HG02623 (cell line): ENCODE data around the gene DPYD.

Source experiments
- ATAC-seq: cut with Tn5 transposase; IDR thresholded peaks from one replicate; pipeline ENCODE4 v1.9.1; 2021; ENCODE audit warnings: moderate library complexity; ENCODE audit not compliant: unreplicated experiment

DPYD gene

GRCh38 chr1:97907886-97908285 lies 12.9 kb downstream of the DPYD start:
- no peak for ATAC-seq

DNA sequence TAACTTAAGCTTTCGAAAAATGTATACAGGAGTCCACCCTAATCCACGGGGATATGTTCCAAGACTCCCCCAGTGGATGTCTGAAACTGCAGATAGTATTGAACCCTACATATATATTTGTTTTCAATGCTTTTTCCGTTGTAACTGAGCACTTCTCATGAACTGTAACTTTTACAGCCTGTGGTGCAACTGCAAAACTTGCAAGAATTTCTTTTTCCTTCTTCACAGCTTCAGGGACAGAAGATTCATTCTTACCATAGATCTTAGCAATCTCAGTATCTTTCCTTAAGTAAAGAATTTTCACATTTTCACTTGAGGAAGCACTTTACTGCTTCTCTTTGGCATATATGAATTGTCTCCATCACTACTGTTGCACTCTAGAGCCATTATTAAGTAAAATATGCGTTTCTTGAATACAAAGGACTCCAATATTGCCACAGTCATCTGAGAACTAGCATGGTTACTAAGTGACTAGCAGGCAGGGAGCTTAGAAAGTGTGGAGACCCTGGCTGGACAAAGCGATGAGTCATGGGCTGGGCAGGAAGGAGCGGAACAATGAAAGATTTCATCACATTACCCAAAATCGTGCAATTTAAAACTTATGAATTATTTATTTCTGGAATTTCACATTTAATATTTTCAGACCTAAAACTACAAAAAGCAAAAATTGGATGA lies 14.1 kb downstream of the DPYD start:
- no peak for ATAC-seq

GRCh38 chr1:97905141-97905940 lies 15.5 kb downstream of the DPYD start:
- no peak for ATAC-seq

DNA sequence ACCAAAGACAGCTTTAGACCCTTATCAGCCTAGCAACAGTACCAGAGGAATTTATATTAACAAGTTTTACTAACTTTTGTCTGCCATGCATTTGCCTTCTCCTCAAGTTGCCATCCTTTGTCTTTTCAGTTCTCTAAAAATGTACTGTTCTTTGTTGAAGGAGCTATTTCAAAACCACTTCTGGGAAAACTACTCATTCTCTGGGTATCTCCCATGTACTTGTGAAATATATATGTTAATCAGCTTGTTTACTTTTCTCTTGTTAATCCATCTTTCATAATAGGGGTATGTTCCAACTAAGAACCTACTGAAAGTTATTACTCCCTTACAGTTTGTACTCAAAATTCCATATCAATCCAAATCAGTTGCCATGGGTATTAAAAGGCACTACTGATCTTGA lies 16.3 kb downstream of the DPYD start:
- ATAC-seq: no peak

DNA sequence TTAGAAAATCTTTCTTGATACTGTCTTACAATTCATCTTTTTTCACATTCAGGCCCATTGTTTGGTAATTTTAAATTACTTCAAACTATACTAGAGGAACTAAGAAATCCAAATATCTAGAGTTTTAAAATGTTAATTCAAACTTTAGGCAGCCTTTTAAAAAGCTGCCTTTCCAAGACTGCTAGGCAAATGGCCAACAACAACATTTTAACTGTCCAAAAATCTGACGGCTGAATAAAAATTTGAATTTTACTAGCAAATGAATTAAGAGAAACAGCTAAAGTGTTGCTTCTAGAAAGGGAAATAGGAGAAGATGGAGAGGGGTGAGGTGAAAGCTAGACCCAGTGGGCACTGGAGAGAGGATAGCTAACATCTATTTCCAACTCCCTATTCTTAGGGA lies 17.2 kb downstream of the DPYD start:
- ATAC-seq: no peak

GRCh38 chr1:97902067-97902466 lies 18.8 kb downstream of the DPYD start:
- no peak for ATAC-seq

DNA sequence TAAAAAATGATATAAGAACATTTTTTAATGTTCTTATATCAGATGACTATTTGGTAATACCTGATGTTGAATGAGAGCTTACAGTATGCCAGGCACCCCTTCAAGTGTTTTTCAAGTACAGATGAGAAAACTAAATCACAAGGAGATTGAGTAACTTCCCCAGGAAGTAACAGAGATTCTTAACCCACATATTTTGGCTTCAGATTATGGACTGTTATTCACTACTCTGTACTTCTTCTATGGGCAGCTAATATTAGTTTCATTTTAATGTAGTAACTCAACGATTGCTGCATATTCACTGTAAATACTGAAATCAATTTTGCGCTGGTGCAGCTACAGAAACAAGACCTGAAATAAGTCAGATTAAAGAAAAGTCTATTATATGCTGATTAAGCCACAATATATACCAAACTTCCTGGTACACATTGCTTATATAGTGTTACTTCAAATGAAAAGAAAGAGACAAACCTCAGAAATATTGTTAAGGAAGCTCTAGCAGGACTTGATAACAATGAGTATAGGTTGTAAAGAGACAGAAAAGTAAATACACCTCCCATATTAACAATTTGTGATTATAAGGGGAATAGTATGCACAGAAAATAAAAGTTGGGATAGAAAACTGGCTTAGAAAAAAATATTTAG lies 19.7 kb downstream of the DPYD start:
- ATAC-seq: no peak

- no peak for ATAC-seq
Measured at GRCh38 chr1:97898948-97899347, 21.9 kb downstream of the DPYD start.

DNA sequence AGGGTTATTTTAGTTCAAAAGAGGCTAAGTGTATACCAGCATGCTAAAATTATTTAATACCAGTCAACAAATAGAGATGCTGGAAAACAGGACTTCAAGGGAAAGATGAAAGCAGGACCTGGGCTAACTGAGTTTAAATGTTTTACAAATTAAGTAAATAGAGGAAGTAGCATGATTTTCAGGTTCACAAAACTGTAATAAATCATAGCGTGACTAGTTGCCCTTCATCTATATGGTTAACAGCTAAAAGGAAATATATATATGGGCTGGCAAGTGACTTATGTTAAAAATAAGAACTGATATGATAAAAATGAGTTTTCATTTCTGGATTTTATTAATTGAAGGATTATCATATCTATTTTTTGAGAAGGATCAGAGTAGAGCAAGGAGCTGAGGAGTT lies 25.6 kb downstream of the DPYD start:
- ATAC-seq: no peak

GRCh38 chr1:97893844-97894243 lies 27.0 kb downstream of the DPYD start:
- no peak for ATAC-seq

DNA sequence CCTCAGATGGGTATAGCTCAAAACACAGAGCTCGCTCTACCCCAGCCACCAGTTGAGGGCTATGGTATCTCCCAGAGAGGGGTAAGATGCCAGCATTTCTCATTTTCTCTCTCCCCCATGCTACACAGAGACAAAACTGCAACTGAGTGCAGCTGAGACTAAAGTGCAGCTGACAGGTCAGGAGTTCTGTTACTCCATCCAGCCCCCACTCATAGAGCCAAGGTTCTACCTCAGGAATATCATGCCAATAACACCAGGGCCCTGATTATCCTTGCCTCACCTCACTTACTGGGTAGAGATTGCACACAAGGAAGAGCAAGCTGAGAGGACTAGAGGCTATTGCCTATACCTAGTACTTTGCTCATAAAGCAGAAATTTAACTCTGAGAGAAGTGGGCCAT lies 34.6 kb downstream of the DPYD start:
- no peak for ATAC-seq

DNA sequence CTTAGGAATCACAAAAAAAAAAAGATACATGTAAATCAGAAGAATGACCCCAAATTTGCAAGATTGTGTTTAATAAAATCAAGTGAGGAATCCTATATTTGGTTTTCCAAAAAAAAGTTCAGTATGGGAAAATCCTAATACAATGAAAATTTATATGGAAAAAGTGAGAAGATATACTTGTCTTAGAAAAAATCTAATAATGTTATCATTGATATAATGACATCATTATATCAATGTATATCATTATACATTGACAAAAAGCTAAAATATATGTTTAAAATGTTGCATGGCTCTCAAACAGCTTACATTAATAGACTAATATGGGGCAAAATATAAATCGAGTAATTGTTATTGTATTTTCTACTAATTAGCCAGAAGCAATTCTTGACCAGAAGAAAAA lies 37.0 kb downstream of the DPYD start:
- no peak for ATAC-seq

- ATAC-seq: no peak
Measured at GRCh38 chr1:97877307-97877706, 43.5 kb downstream of the DPYD start.

DNA sequence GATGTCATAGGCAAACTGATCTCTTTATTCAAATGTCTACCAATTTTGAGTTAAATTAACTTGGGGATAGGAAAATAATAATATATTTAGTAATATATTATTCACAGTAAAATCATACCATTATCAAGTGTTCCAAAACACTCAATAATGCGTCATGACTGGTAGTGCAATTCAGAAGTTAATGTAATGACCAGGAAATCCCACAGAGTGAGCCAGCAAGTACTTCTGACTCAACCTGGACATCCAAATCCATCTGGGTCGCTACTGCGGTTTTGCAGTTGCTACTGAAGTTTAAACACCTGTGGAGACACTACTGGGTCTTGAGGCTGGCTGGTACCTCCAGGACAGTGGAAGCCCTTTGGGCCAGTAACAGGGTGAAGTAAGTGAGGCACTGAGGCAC lies 44.8 kb downstream of the DPYD start:
- no peak for ATAC-seq

DNA sequence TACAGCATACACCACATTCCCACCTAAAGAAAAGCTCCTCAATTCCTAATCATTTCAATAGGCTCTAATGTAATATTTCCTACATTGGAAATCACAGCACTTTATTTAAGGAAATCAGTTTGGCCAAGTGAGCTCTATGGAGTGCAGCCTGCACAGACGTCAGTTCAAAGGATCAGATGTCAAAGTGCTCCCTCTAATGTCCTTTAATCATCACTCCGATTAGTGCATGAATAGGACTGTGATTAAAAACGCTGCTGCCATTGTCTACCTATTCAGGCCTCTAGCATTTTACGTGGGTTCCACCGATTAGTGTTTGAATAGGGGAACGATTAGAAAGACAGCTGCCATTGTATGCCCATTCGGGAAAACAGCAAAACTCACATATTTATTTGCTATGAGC lies 50.2 kb downstream of the DPYD start:
- no peak for ATAC-seq

DNA sequence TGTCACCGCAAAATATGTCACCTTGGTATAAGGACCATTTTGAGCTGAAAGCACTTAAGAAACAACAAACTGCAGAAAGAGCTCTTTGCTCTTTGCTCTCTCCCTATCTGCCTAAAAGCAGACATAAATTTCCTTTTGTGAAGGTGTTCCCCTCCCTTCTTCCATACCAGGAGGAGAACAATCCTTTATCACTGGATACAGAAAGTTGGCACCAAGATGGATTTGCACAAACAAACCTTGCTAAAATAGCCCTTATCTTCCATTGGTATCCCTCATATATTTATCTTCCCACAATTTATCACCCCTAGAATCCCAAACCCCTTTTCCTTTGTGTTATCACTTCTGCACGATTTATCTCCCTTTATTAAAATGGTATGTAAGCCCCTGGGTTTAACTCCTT lies 51.4 kb downstream of the DPYD start:
- ATAC-seq: no peak

- no peak for ATAC-seq
Measured at GRCh38 chr1:97867127-97867526, 53.7 kb downstream of the DPYD start.

- no peak for ATAC-seq
Measured at GRCh38 chr1:97864615-97865014, 56.2 kb downstream of the DPYD start.

GRCh38 chr1:97853221-97853620 lies 67.6 kb downstream of the DPYD start:
- ATAC-seq: no peak

- no peak for ATAC-seq
Measured at GRCh38 chr1:97849345-97850340, 71.2 kb downstream of the DPYD start.

GRCh38 chr1:97845805-97846204 lies 75.0 kb downstream of the DPYD start:
- ATAC-seq: no peak
